ENCODE results near the gene OXA1L. TPM values are rescaled to one million over a fixed set of nuclear protein-coding genes. Genes with fewer than 3 reads are reported as not detected.
A peak's percentile ranks its signal among the peaks of the same experiment; 100 is the strongest.

Gene OXA1L
- total and polyA plus RNA-seq, 9 donors = 171 to 242 (median 198) TPM

- Histone ChIP-seq H3K27ac (ENCODE audit: low read length) (peak overlapping the region; percentile 90), H3K4me1 (ENCODE audit: control insufficient read depth, insufficient read depth, low read length) (peaks cover 51% of the 10 kb centered on the region), H3K27me3 (ENCODE audit: control insufficient read depth, insufficient read depth, low read length) (no peaks in the 10 kb centered on the region), H3K36me3 (ENCODE audit: control insufficient read depth, insufficient read depth, low read length) (no peaks in the 10 kb centered on the region), H3K4me3 (ENCODE audit: low read length) (peak overlapping the region; percentile 33), H3K9me3 (replicated peaks; ENCODE audit: control insufficient read depth, low read depth, low read length) (no peaks in the 10 kb centered on the region)
- no peak for DNase-seq
- 32% methylated on average over 23 of the region's 32 CpGs for WGBS (ENCODE audit: insufficient coverage)
These were observed 55.6 kb downstream of the OXA1L start for GRCh38 chr14:22822016-22822570.

Other genes starting within 250 kb of the OXA1L start
- gene DAD1, start 177.5 kb upstream of the OXA1L start, total RNA-seq = 179 TPM
- 100 to 1,000 TPM; 116 to 168 (median 138) TPM for gene DAD1, start 177.5 kb upstream of the OXA1L start, polyA plus RNA-seq (ENCODE audit: insufficient read depth in 1 of 8, insufficient read length in 8 of 8, low replicate concordance in 1 of 8)
- gene ABHD4, start 168.4 kb upstream of the OXA1L start, total RNA-seq = 8.0 TPM
- gene ABHD4, start 168.4 kb upstream of the OXA1L start, polyA plus RNA-seq (ENCODE audit: insufficient read depth in 1 of 8, insufficient read length in 8 of 8, low replicate concordance in 1 of 8) = 10 to 100 TPM in 7 of 8 donors, 1 to 10 TPM in 1; 8.8 to 22.3 (median 14.2) TPM
- gene OR6J1, start 122.3 kb upstream of the OXA1L start, total RNA-seq = not detected
- gene OR6J1, start 122.3 kb upstream of the OXA1L start, polyA plus RNA-seq (ENCODE audit: insufficient read depth in 1 of 8, insufficient read length in 8 of 8, low replicate concordance in 1 of 8) = under 1 TPM; 0.06 to 0.14 (median 0.09) TPM
- gene SLC7A7, start 48.7 kb downstream of the OXA1L start, total RNA-seq = 15.8 TPM
- gene SLC7A7, start 48.7 kb downstream of the OXA1L start, polyA plus RNA-seq (ENCODE audit: insufficient read depth in 1 of 8, insufficient read length in 8 of 8, low replicate concordance in 1 of 8) = 10 to 100 TPM; 23.5 to 59.3 (median 29.2) TPM
- 69.2 TPM for gene MRPL52, start 63.2 kb downstream of the OXA1L start, total RNA-seq
- gene MRPL52, start 63.2 kb downstream of the OXA1L start, polyA plus RNA-seq (ENCODE audit: insufficient read depth in 1 of 8, insufficient read length in 8 of 8, low replicate concordance in 1 of 8) = 10 to 100 TPM; 54.3 to 85.8 (median 66.0) TPM
- 232 TPM for gene MMP14, start 69.9 kb downstream of the OXA1L start, total RNA-seq
- gene MMP14, start 69.9 kb downstream of the OXA1L start, polyA plus RNA-seq (ENCODE audit: insufficient read depth in 1 of 8, insufficient read length in 8 of 8, low replicate concordance in 1 of 8) = 100 to 1,000 TPM; 108 to 315 (median 188) TPM
- 14.5 TPM for gene LRP10, start 105.1 kb downstream of the OXA1L start, total RNA-seq
- 10 to 100 TPM; 34.1 to 49.9 (median 47.2) TPM for gene LRP10, start 105.1 kb downstream of the OXA1L start, polyA plus RNA-seq (ENCODE audit: insufficient read depth in 1 of 8, insufficient read length in 8 of 8, low replicate concordance in 1 of 8)
- gene REM2, start 116.5 kb downstream of the OXA1L start, total RNA-seq = 0.13 TPM
- under 1 TPM in 7 of 8 donors, not detected in 1; 0.15 to 0.32 (median 0.19) TPM for gene REM2, start 116.5 kb downstream of the OXA1L start, polyA plus RNA-seq (ENCODE audit: insufficient read depth in 1 of 8, insufficient read length in 8 of 8, low replicate concordance in 1 of 8)
- 67.6 TPM for gene RBM23, start 152.5 kb downstream of the OXA1L start, total RNA-seq
- gene RBM23, start 152.5 kb downstream of the OXA1L start, polyA plus RNA-seq (ENCODE audit: insufficient read depth in 1 of 8, insufficient read length in 8 of 8, low replicate concordance in 1 of 8) = 10 to 100 TPM; 51.7 to 66.3 (median 55.8) TPM
- 41.8 TPM for gene PRMT5, start 162.7 kb downstream of the OXA1L start, total RNA-seq
- gene PRMT5, start 162.7 kb downstream of the OXA1L start, polyA plus RNA-seq (ENCODE audit: insufficient read depth in 1 of 8, insufficient read length in 8 of 8, low replicate concordance in 1 of 8) = 10 to 100 TPM; 57.9 to 85.2 (median 71.2) TPM
- gene HAUS4, start 190.4 kb downstream of the OXA1L start, total RNA-seq = 39.3 TPM
- 10 to 100 TPM; 31.2 to 42.9 (median 38.0) TPM for gene HAUS4, start 190.4 kb downstream of the OXA1L start, polyA plus RNA-seq (ENCODE audit: insufficient read depth in 1 of 8, insufficient read length in 8 of 8, low replicate concordance in 1 of 8)
- 30.5 TPM for gene AJUBA, start 215.9 kb downstream of the OXA1L start, total RNA-seq
- 10 to 100 TPM; 33.5 to 48.6 (median 41.2) TPM for gene AJUBA, start 215.9 kb downstream of the OXA1L start, polyA plus RNA-seq (ENCODE audit: insufficient read depth in 1 of 8, insufficient read length in 8 of 8, low replicate concordance in 1 of 8)
- 10.0 TPM for gene C14orf93, start 243.5 kb downstream of the OXA1L start, total RNA-seq
- gene C14orf93, start 243.5 kb downstream of the OXA1L start, polyA plus RNA-seq (ENCODE audit: insufficient read depth in 1 of 8, insufficient read length in 8 of 8, low replicate concordance in 1 of 8) = 10 to 100 TPM in 5 of 8 donors, 1 to 10 TPM in 3; 8.8 to 15.9 (median 11.2) TPM